Natural killer cell (primary cell): ENCODE results near the gene ACOT7. TPM values are rescaled to one million over a fixed set of nuclear protein-coding genes. Genes with fewer than 3 reads are reported as not detected.
A peak's percentile ranks its signal among the peaks of the same experiment; 100 is the strongest.

Source experiments
- ATAC-seq, 3 donors: fragments of 150-1000 bp in 2 of 3; fragments of 200-7000 bp in 1 of 3; cut with Tn5 transposase; 1 replicate in 1 of 3; 2 replicates in 2 of 3; pipeline ENCODE4 v1.10.0; 2021; ENCODE audit warnings: mild to moderate bottlenecking in 2 of 3, moderate library complexity in 2 of 3
- DNase-seq, 2 donors: peaks; one replicate each; pipeline versions ENCODE4 v3.0.0 to v3.0.0-alpha.2; 2013 to 2021; ENCODE audit warnings: mixed read lengths in 1 of 2
- H3K27ac ChIP-seq: one replicate; pipeline ENCODE4 v1.5.1; 2013; ENCODE audit warnings: mild to moderate bottlenecking, low read length
- H3K27me3 ChIP-seq: one replicate; pipeline ENCODE4 v1.6.1; 2013; ENCODE audit warnings: low read length; ENCODE audit not compliant: control insufficient read depth, insufficient read depth
- H3K36me3 ChIP-seq: one replicate; pipeline ENCODE4 v1.6.1; 2013; ENCODE audit warnings: low read length; ENCODE audit not compliant: control insufficient read depth, insufficient read depth
- H3K4me1 ChIP-seq: one replicate; pipeline ENCODE4 v1.6.1; 2013; ENCODE audit warnings: low read length; ENCODE audit not compliant: control insufficient read depth, insufficient read depth
- H3K4me3 ChIP-seq: one replicate; pipeline ENCODE4 v1.5.1; 2013; ENCODE audit warnings: low read length
- H3K9me3 ChIP-seq: one replicate; pipeline ENCODE4 v1.6.1; 2013; ENCODE audit warnings: low read length; ENCODE audit not compliant: control insufficient read depth, insufficient read depth
- H3K27ac Mint-ChIP-seq, 2 donors: one replicate each; pipeline ENCODE4 v1.8.0; 2022; ENCODE audit warnings: mild to moderate bottlenecking in 2 of 2, mixed read lengths in 2 of 2, moderate library complexity in 1 of 2
- H3K27me3 Mint-ChIP-seq, 2 donors: one replicate each; pipeline ENCODE4 v1.8.0; 2022; ENCODE audit warnings: low read depth in 2 of 2, mixed read lengths in 2 of 2
- H3K36me3 Mint-ChIP-seq: one replicate; pipeline ENCODE4 v1.8.0; 2022; ENCODE audit warnings: mixed read lengths
- H3K4me1 Mint-ChIP-seq, 2 donors: one replicate each; pipeline ENCODE4 v1.8.0; 2022; ENCODE audit warnings: mixed read lengths in 2 of 2
- H3K4me3 Mint-ChIP-seq: one replicate; pipeline ENCODE4 v1.8.0; 2022; ENCODE audit warnings: mild to moderate bottlenecking, moderate library complexity, mixed read lengths
- H3K9me3 Mint-ChIP-seq, 2 donors: one replicate each; pipeline ENCODE4 v1.8.0; 2022; ENCODE audit warnings: mixed read lengths in 2 of 2
- CTCF ChIP-seq: fragments of 200-600 bp; IDR thresholded peaks from one replicate; pipeline ENCODE4 v1.8.0; 2022; ENCODE audit warnings: antibody characterized with exemption
- WGBS: methylation state at CpG from one replicate; pipeline ENCODE4 v1.1.7; 2013; ENCODE audit warnings: missing lambda C conversion rate; ENCODE audit not compliant: insufficient coverage; 5-methylcytosine and 5-hydroxymethylcytosine counted together
- intact Hi-C: fragments of 100-400 bp; cut with micrococcal nuclease; formaldehyde crosslinking; loops from one replicate; pipeline ENCODE4 v1.14.2; 2022
- total RNA-seq, 4 donors: library from RNA; stranded (reverse); fragments of 120-200 nt in 1 of 4; gene quantifications; one replicate each; pipeline versions ENCODE4 v1.2.3 to v1.2.4, GENCODE V29; 2013 to 2022

Gene ACOT7
- total RNA-seq, 3 donors from 2014 or later (not counting 1 experiment from before 2014, with no cell fraction given) = 11.5 to 16.9 (median 15.4) TPM

DNA sequence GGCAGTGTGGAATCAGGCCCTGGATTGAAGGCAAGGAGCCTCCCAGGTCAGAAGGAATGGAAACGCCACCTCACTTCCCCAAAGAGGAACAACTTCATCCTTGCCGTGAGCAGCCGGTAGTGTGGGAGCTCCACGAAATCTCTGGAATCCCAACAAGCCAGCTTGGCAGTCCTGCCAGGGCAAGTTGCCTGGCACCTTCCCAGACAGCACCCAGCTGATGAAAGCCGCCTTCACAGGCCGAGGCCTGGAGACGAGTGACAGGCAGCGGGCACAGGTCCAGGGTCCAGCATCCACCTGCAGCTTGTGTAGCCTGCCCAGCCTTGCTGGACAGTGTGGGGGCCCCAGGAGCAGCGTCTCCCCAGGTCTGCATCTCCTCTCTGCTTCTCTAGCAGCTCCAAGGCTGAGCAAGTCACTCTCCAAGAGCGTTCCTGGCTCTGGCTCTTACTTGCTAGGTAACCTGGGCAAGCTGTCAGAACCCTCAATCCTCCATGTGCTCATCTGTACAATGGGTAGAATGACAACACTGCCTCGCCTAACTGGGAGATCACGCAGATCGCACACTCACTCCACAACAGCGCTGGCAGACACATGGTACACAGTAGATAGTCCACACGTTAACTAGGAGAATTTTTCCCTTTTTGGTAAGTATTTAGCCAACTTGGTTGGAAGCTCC is 43.0 kb downstream of the ACOT7 start:
- Mint-ChIP-seq H3K9me3 (no peaks in the 10 kb centered on the region), H3K36me3 (no peaks in the 10 kb centered on the region), H3K27me3 (no peaks in the 10 kb centered on the region), H3K4me1 (peaks cover 22 to 46% of the 10 kb centered on the region in 2 donors), H3K27ac (peak overlapping the region; percentile 36 to 81), H3K4me3 (no peak overlapping the region)
- H3K27me3 ChIP-seq = no peaks in the 10 kb centered on the region
- H3K27ac ChIP-seq = no peak overlapping the region
- H3K9me3 ChIP-seq = no peaks in the 10 kb centered on the region
- DNase-seq (no peak), ATAC-seq (no peak)
- peaks cover 34% of the 10 kb centered on the region for H3K4me1 ChIP-seq
- 96% methylated on average over 15 of the region's 15 CpGs for WGBS
- intact Hi-C loops = no loop called here
- H3K36me3 ChIP-seq = no peaks in the 10 kb centered on the region
- no peak overlapping the region for H3K4me3 ChIP-seq
- TF ChIP-seq CTCF = no peak

GRCh38 chr1:6349254-6349943 is 44.2 kb downstream of the ACOT7 start:
- Histone ChIP-seq H3K4me3 (no peak overlapping the region), H3K27me3 (no peaks in the 10 kb centered on the region), H3K36me3 (no peaks in the 10 kb centered on the region), H3K9me3 (no peaks in the 10 kb centered on the region), H3K4me1 (peaks cover 34% of the 10 kb centered on the region), H3K27ac (peak overlapping the region; percentile 91)
- ATAC-seq (peak; percentile 17 to 33 (median 31)), DNase-seq (peak in 1 of 2 donors; percentile 32)
- intact Hi-C loops = loop anchor here (2.0 to 10.0 kb wide), 4 partner anchors 125 to 835 kb away; no protein-coding TSS in a partner anchor
- no peak for TF ChIP-seq CTCF
- H3K36me3 Mint-ChIP-seq = no peaks in the 10 kb centered on the region
- H3K4me3 Mint-ChIP-seq = peak overlapping the region; percentile 81
- H3K4me1 Mint-ChIP-seq = peaks cover 22 to 41% of the 10 kb centered on the region in 2 donors
- WGBS = 86% methylated on average over 16 of the region's 18 CpGs
- no peaks in the 10 kb centered on the region for H3K9me3 Mint-ChIP-seq
- no peaks in the 10 kb centered on the region for H3K27me3 Mint-ChIP-seq
- H3K27ac Mint-ChIP-seq = peak overlapping the region; percentile 81 to 97

GRCh38 chr1:6348511-6349191 is 44.9 kb downstream of the ACOT7 start:
- H3K36me3 Mint-ChIP-seq = no peaks in the 10 kb centered on the region
- H3K9me3 Mint-ChIP-seq = no peaks in the 10 kb centered on the region
- no peaks in the 10 kb centered on the region for H3K27me3 Mint-ChIP-seq
- no peaks in the 10 kb centered on the region for H3K36me3 ChIP-seq
- H3K27ac ChIP-seq = peak overlapping the region; percentile 91
- TF ChIP-seq CTCF = no peak
- ATAC-seq (peak; percentile 77 to 88 (median 81)), DNase-seq (peak; percentile 60 to 79)
- H3K27me3 ChIP-seq = no peaks in the 10 kb centered on the region
- peak overlapping the region; percentile 81 to 97 for H3K27ac Mint-ChIP-seq
- no peaks in the 10 kb centered on the region for H3K9me3 ChIP-seq
- H3K4me3 Mint-ChIP-seq = peak overlapping the region; percentile 81
- H3K4me1 Mint-ChIP-seq = peaks cover 22 to 37% of the 10 kb centered on the region in 2 donors
- WGBS = 23% methylated on average over 13 of the region's 13 CpGs
- peak overlapping the region; percentile 1 for H3K4me3 ChIP-seq
- H3K4me1 ChIP-seq = peaks cover 34% of the 10 kb centered on the region
- intact Hi-C loops = loop anchor here (1.0 to 10.0 kb wide), 6 partner anchors 56 to 834 kb away; no protein-coding TSS in a partner anchor
